Transverse colon (tissue), 3 donors: ENCODE measurements around the gene C1QTNF2.

Source experiments
- CTCF ChIP-seq, 5 experiments: fragments of 200-600 bp in 3 of 5; fragments of 450-650 bp in 2 of 5; sonication (generic) in 3 of 5; IDR thresholded peaks; 1 replicate in 2 of 5; 2 replicates in 3 of 5; pipeline ENCODE4 v1.5.1; 2016 to 2017; ENCODE audit warnings: antibody characterized with exemption in 5 of 5, inconsistent platforms in 3 of 5, mild to moderate bottlenecking in 2 of 5, moderate library complexity in 1 of 5
- POLR2A ChIP-seq: fragments of 450-650 bp; IDR thresholded peaks from one replicate; pipeline ENCODE4 v1.6.1; 2016; ENCODE audit warnings: antibody characterized with exemption, mild to moderate bottlenecking, moderate library complexity

GRCh38 chr5:160399402-160400353 lies 29.3 kb upstream of the C1QTNF2 start, which contains the start of gene FAM200C:
- TF ChIP-seq CTCF (IDR thresholded peaks at IDR 0.05) (no peak), POLR2A (peak; percentile 92)
